Gastrocnemius medialis (tissue), 4 donors: ENCODE measurements around the gene SUPT3H. TPM values are rescaled to one million over a fixed set of nuclear protein-coding genes. Genes with fewer than 3 reads are reported as not detected.

ENCODE experiments used
- ATAC-seq, 2 donors: fragments of 150-250 bp; one replicate each; pipeline ENCODE4 v1.9.1; 2016
- DNase-seq, 2 donors: peaks; one replicate each; pipeline ENCODE4 v3.0.0-alpha.2; 2019
- H3K27ac ChIP-seq, 4 donors: fragments of 200-600 bp; sonication (generic); 1 replicate in 1 of 4; 2 replicates in 3 of 4; pipeline ENCODE4 v1.5.1; 2016 to 2018; ENCODE audit warnings: mild to moderate bottlenecking in 2 of 4, moderate library complexity in 1 of 4
- H3K27me3 ChIP-seq, 3 donors: fragments of 200-600 bp; sonication (generic) in 2 of 3; 1 replicate in 1 of 3; 2 replicates in 2 of 3; pipeline versions ENCODE4 v1.5.1 to v1.6.0; 2016 to 2019; ENCODE audit warnings: mild to moderate bottlenecking in 1 of 3, moderate library complexity in 1 of 3
- H3K36me3 ChIP-seq, 2 donors: fragments of 200-600 bp; sonication (generic) in 1 of 2; one replicate each; pipeline ENCODE4 v1.5.1; 2017 to 2018
- H3K4me1 ChIP-seq, 2 donors: fragments of 200-600 bp; sonication (generic) in 1 of 2; one replicate each; pipeline ENCODE4 v1.5.1; 2016 to 2017; ENCODE audit warnings: mild to moderate bottlenecking in 2 of 2
- H3K4me3 ChIP-seq, 4 donors: fragments of 200-600 bp; sonication (generic) in 3 of 4; 1 replicate in 1 of 4; 2 replicates in 3 of 4; pipeline ENCODE4 v1.5.1; 2016 to 2019; ENCODE audit warnings: mild to moderate bottlenecking in 2 of 4
- H3K9me3 ChIP-seq, 3 donors: fragments of 200-600 bp; sonication (generic) in 2 of 3; 1 replicate in 1 of 3; 2 replicates in 2 of 3; pipeline ENCODE4 v1.5.1; 2016 to 2019
- CTCF ChIP-seq, 5 experiments: fragments of 450-650 bp in 3 of 5; fragments of 200-600 bp in 2 of 5; sonication (generic) in 2 of 5; IDR thresholded peaks in 4 of 5; conservative IDR thresholded peaks in 1 of 5; 1 replicate in 4 of 5; 2 replicates in 1 of 5; pipeline ENCODE4 v1.5.1; 2016 to 2019; ENCODE audit warnings: antibody characterized with exemption in 5 of 5, mild to moderate bottlenecking in 3 of 5, moderate library complexity in 3 of 5
- POLR2A ChIP-seq, 2 donors: fragments of 450-650 bp; IDR thresholded peaks; one replicate each; pipeline ENCODE4 v1.6.1; 2017; ENCODE audit warnings: antibody characterized with exemption in 2 of 2, mild to moderate bottlenecking in 2 of 2, moderate library complexity in 2 of 2
- in situ Hi-C, 4 donors: fragments of 200-750 bp; cut with MboI; loops; one replicate each; pipeline versions ENCODE4 v1.15.0 to v1.8.0; 2017; ENCODE audit warnings: low sequenced_read_pairs in 4 of 4
- intact Hi-C: fragments of 100-400 bp; cut with DNase I; formaldehyde crosslinking; loops from one replicate; pipeline ENCODE4 v1.15.1; 2023; ENCODE audit warnings: low total_unique reads
- total RNA-seq, 4 donors: library from RNA; depleted of rRNA; stranded (reverse); fragments of >200 nt; gene quantifications; one replicate each; pipeline versions ENCODE4 v1.1.0 to v1.2.3, GENCODE V29; 2016

The SUPT3H gene
- total RNA-seq, 4 donors from 2014 or later, result 1.5 to 9.0 (median 4.2) TPM

GRCh38 chr6:44969446-44970185 lies 408.1 kb downstream of the SUPT3H start:
- no peak overlapping the region for H3K27ac ChIP-seq
- no peak for DNase-seq
- no peaks in the 10 kb centered on the region for H3K9me3 ChIP-seq
- H3K36me3 ChIP-seq, result no peaks in the 10 kb centered on the region
- no peak for ATAC-seq
- H3K4me1 ChIP-seq, result peaks cover 0 to 6% of the 10 kb centered on the region in 2 donors
- TF ChIP-seq CTCF (IDR thresholded peaks at IDR 0.05 in 4 of 5, conservative IDR thresholded peaks at IDR 0.05 in 1 of 5), result no peak
- TF ChIP-seq POLR2A (IDR thresholded peaks at IDR 0.05), result no peak
- in situ Hi-C loops (no loop called here), intact Hi-C loops (no loop called here)
- H3K27me3 ChIP-seq, result no peaks in the 10 kb centered on the region
- H3K4me3 ChIP-seq, result no peak overlapping the region

GRCh38 chr6:44967481-44967880 lies 410.3 kb downstream of the SUPT3H start:
- H3K36me3 ChIP-seq, result no peaks in the 10 kb centered on the region
- H3K27me3 ChIP-seq, result no peaks in the 10 kb centered on the region
- no peak overlapping the region for H3K4me3 ChIP-seq
- no peak for ATAC-seq
- no peaks in the 10 kb centered on the region for H3K9me3 ChIP-seq
- intact Hi-C loops, result no loop called here
- no peak for DNase-seq
- TF ChIP-seq POLR2A (IDR thresholded peaks at IDR 0.05), result no peak
- no peak for TF ChIP-seq CTCF (IDR thresholded peaks at IDR 0.05 in 4 of 5, conservative IDR thresholded peaks at IDR 0.05 in 1 of 5)
- no peak overlapping the region for H3K27ac ChIP-seq
- H3K4me1 ChIP-seq, result peaks cover 0 to 6% of the 10 kb centered on the region in 2 donors
- in situ Hi-C loops, result no loop called here

GRCh38 chr6:44966449-44967092 lies 411.2 kb downstream of the SUPT3H start:
- TF ChIP-seq CTCF (IDR thresholded peaks at IDR 0.05 in 4 of 5, conservative IDR thresholded peaks at IDR 0.05 in 1 of 5) (no peak), POLR2A (IDR thresholded peaks at IDR 0.05) (no peak)
- no peaks in the 10 kb centered on the region for H3K9me3 ChIP-seq
- DNase-seq (no peak), ATAC-seq (no peak)
- H3K4me1 ChIP-seq, result peaks cover 0 to 6% of the 10 kb centered on the region in 2 donors
- H3K27me3 ChIP-seq, result no peaks in the 10 kb centered on the region
- H3K4me3 ChIP-seq, result no peak overlapping the region
- in situ Hi-C loops, result no loop called here
- H3K36me3 ChIP-seq, result no peaks in the 10 kb centered on the region
- H3K27ac ChIP-seq, result no peak overlapping the region
- intact Hi-C loops, result no loop called here

- no peak for ATAC-seq
- in situ Hi-C loops, result no loop called here
- no peaks in the 10 kb centered on the region for H3K9me3 ChIP-seq
- DNase-seq, result no peak
- no peak overlapping the region for H3K27ac ChIP-seq
- intact Hi-C loops, result no loop called here
- H3K4me1 ChIP-seq, result peaks cover 0 to 6% of the 10 kb centered on the region in 2 donors
- no peak for TF ChIP-seq CTCF (IDR thresholded peaks at IDR 0.05 in 4 of 5, conservative IDR thresholded peaks at IDR 0.05 in 1 of 5)
- no peak for TF ChIP-seq POLR2A (IDR thresholded peaks at IDR 0.05)
- H3K36me3 ChIP-seq, result no peaks in the 10 kb centered on the region
- H3K27me3 ChIP-seq, result no peaks in the 10 kb centered on the region
- no peak overlapping the region for H3K4me3 ChIP-seq
Measured at GRCh38 chr6:44965708-44966107, 412.0 kb downstream of the SUPT3H start.
